H9 (cell line): ENCODE results near the gene TTC31. TPM values are rescaled to one million over a fixed set of nuclear protein-coding genes. Genes with fewer than 3 reads are reported as not detected.

Source experiments
- DNase-seq: peaks from one replicate; pipeline ENCODE4 v3.0.0-alpha.2; 2017
- H2AFZ ChIP-seq: one replicate; pipeline ENCODE4 v1.6.1; 2013; ENCODE audit warnings: mild to moderate bottlenecking, low read length, control low read depth, moderate library complexity
- H2AK5ac ChIP-seq: 2 replicates; pipeline ENCODE4 v1.6.1; 2013; ENCODE audit warnings: low read length, control low read depth, mixed read lengths; ENCODE audit not compliant: insufficient read length
- H2BK120ac ChIP-seq: one replicate; pipeline ENCODE4 v1.6.1; 2013; ENCODE audit warnings: low read depth, mild to moderate bottlenecking, low read length, control low read depth, inconsistent platforms; ENCODE audit not compliant: poor library complexity, severe bottlenecking
- H2BK12ac ChIP-seq: 2 replicates; pipeline ENCODE4 v1.6.1; 2013; ENCODE audit warnings: low read length, control low read depth, mixed read lengths, low read depth; ENCODE audit not compliant: insufficient read length
- H2BK15ac ChIP-seq: 2 replicates; pipeline ENCODE4 v1.6.1; 2013; ENCODE audit warnings: low read depth, low read length, control low read depth
- H2BK20ac ChIP-seq: one replicate; pipeline ENCODE4 v1.6.1; 2013; ENCODE audit warnings: low read depth, mild to moderate bottlenecking, low read length, control low read depth, inconsistent platforms; ENCODE audit not compliant: poor library complexity, severe bottlenecking
- H2BK5ac ChIP-seq: 2 replicates; pipeline ENCODE4 v1.6.1; 2013; ENCODE audit warnings: low read length, control low read depth, mixed read lengths; ENCODE audit not compliant: insufficient read length
- H3K14ac ChIP-seq: 2 replicates; pipeline ENCODE4 v1.6.1; 2013; ENCODE audit warnings: low read length, control low read depth; ENCODE audit not compliant: insufficient read depth
- H3K18ac ChIP-seq: 2 replicates; pipeline ENCODE4 v1.6.1; 2013; ENCODE audit warnings: low read depth, mild to moderate bottlenecking, mixed read lengths, low read length, control low read depth; ENCODE audit not compliant: insufficient read length
- H3K23ac ChIP-seq: 2 replicates; pipeline ENCODE4 v1.6.1; 2013; ENCODE audit warnings: low read length, control low read depth, mixed read lengths, low read depth; ENCODE audit not compliant: insufficient read length
- H3K23me2 ChIP-seq: 2 replicates; pipeline ENCODE4 v1.6.1; 2013; ENCODE audit warnings: low read depth, mild to moderate bottlenecking, mixed read lengths, low read length, control low read depth; ENCODE audit not compliant: insufficient read length, poor library complexity, severe bottlenecking
- H3K27ac ChIP-seq: 2 replicates; pipeline ENCODE4 v1.5.1; 2013; ENCODE audit warnings: low read length, control low read depth, mixed read lengths, low read depth; ENCODE audit not compliant: insufficient read length
- H3K27me3 ChIP-seq: 2 replicates; pipeline ENCODE4 v1.6.1; 2013; ENCODE audit warnings: low read length, control low read depth, inconsistent platforms; ENCODE audit not compliant: insufficient read depth
- H3K4ac ChIP-seq: 2 replicates; pipeline ENCODE4 v1.6.1; 2013; ENCODE audit warnings: low read depth, mild to moderate bottlenecking, control low read depth, inconsistent platforms, low read length, moderate library complexity
- H3K4me1 ChIP-seq: 2 replicates; pipeline ENCODE4 v1.6.1; 2013; ENCODE audit warnings: low read length, control low read depth, inconsistent platforms; ENCODE audit not compliant: insufficient read depth
- H3K4me2 ChIP-seq: 2 replicates; pipeline ENCODE4 v1.6.1; 2013; ENCODE audit warnings: low read length, control low read depth, mixed read lengths; ENCODE audit not compliant: insufficient read length, insufficient read depth
- H3K56ac ChIP-seq: 2 replicates; pipeline ENCODE4 v1.6.1; 2013; ENCODE audit warnings: low read depth, mild to moderate bottlenecking, mixed read lengths, low read length, control low read depth; ENCODE audit not compliant: insufficient read length
- H3K79me1 ChIP-seq: 2 replicates; pipeline ENCODE4 v1.6.1; 2013; ENCODE audit warnings: low read depth, mild to moderate bottlenecking, moderate library complexity, low read length, control low read depth, inconsistent platforms; ENCODE audit not compliant: insufficient read depth, poor library complexity, severe bottlenecking
- H3K79me2 ChIP-seq: 2 replicates; pipeline ENCODE4 v1.6.1; 2013; ENCODE audit warnings: low read length, control low read depth, inconsistent platforms; ENCODE audit not compliant: insufficient read depth
- H3K9ac ChIP-seq: 2 replicates; pipeline ENCODE4 v1.6.1; 2013; ENCODE audit warnings: low read length, control low read depth, mixed read lengths; ENCODE audit not compliant: insufficient read length; ENCODE audit errors: extremely low read depth
- H3K9me3 ChIP-seq: one replicate; pipeline ENCODE4 v1.6.1; 2013; ENCODE audit warnings: low read depth, low read length, inconsistent platforms; ENCODE audit not compliant: control insufficient read depth
- H3T11ph ChIP-seq: one replicate; pipeline ENCODE4 v1.6.1; 2013; ENCODE audit warnings: mild to moderate bottlenecking, low read length, control low read depth, inconsistent platforms
- H4K20me1 ChIP-seq: one replicate; pipeline ENCODE4 v1.6.1; 2013; ENCODE audit not compliant: control insufficient read depth, insufficient read length, insufficient read depth
- H4K5ac ChIP-seq: 2 replicates; pipeline ENCODE4 v1.6.1; 2013; ENCODE audit warnings: low read depth, mild to moderate bottlenecking, mixed read lengths, low read length, control low read depth; ENCODE audit not compliant: insufficient read length
- H4K8ac ChIP-seq: replicated peaks from 2 replicates; pipeline ENCODE4 v1.6.1; 2013; ENCODE audit warnings: low read length, control low read depth, mixed read lengths, low read depth; ENCODE audit not compliant: insufficient read length
- H4K91ac ChIP-seq: 2 replicates; pipeline ENCODE4 v1.6.1; 2013; ENCODE audit warnings: low read depth, mild to moderate bottlenecking, moderate library complexity, mixed read lengths, low read length, control low read depth; ENCODE audit not compliant: insufficient read length
- H3K27ac Mint-ChIP-seq, 3 experiments: 2 replicates in 2 of 3; 3 replicates in 1 of 3; pipeline ENCODE4 v1.8.0; 2020 to 2021; ENCODE audit warnings: mixed read lengths in 3 of 3, mild to moderate bottlenecking in 1 of 3, moderate library complexity in 1 of 3
- H3K27me3 Mint-ChIP-seq: 2 replicates; pipeline ENCODE4 v1.8.0; 2021; ENCODE audit warnings: low read depth, mild to moderate bottlenecking, moderate library complexity, mixed read lengths
- H3K36me3 Mint-ChIP-seq, 3 experiments: 2 replicates in 2 of 3; 3 replicates in 1 of 3; pipeline ENCODE4 v1.8.0; 2020 to 2021; ENCODE audit warnings: low read depth in 3 of 3, mixed read lengths in 3 of 3; ENCODE audit not compliant: insufficient read depth in 1 of 3
- H3K4me1 Mint-ChIP-seq, 2 experiments: 2 replicates each; pipeline ENCODE4 v1.8.0; 2020; ENCODE audit warnings: mixed read lengths in 2 of 2
- H3K4me3 Mint-ChIP-seq, 2 experiments: 2 replicates in 1 of 2; 3 replicates in 1 of 2; pipeline ENCODE4 v1.8.0; 2020 to 2021; ENCODE audit warnings: mild to moderate bottlenecking in 2 of 2, mixed read lengths in 2 of 2, moderate library complexity in 1 of 2
- H3K9me3 Mint-ChIP-seq, 2 experiments: 2 replicates in 1 of 2; 3 replicates in 1 of 2; pipeline ENCODE4 v1.8.0; 2020; ENCODE audit warnings: mild to moderate bottlenecking in 2 of 2, mixed read lengths in 2 of 2, moderate library complexity in 1 of 2
- WGBS: extraction: QIAGEN DNeasy Blood & Tissue Kit; methylation state at CpG from one replicate; pipeline ENCODE4 v1.1.7; 2013; ENCODE audit warnings: missing lambda C conversion rate, low lambda C conversion rate, mixed read lengths; ENCODE audit not compliant: insufficient read length; ENCODE audit errors: extremely low coverage; 5-methylcytosine and 5-hydroxymethylcytosine counted together
- total RNA-seq: library from RNA; stranded (reverse); gene quantifications from 2 replicates; pipeline ENCODE4 v1.2.1, GENCODE V29; 2021
- TF ChIP-seq, protein P1 (sequence below): fragments of 200-600 bp; sonication (generic); conservative IDR thresholded peaks from 3 replicates; pipeline ENCODE4 v1.8.0; 2021; ENCODE audit warnings: antibody characterized with exemption, mild to moderate bottlenecking

Gene TTC31
- total RNA-seq, 1 experiment from 2014 or later = 33.3 TPM

DNA sequence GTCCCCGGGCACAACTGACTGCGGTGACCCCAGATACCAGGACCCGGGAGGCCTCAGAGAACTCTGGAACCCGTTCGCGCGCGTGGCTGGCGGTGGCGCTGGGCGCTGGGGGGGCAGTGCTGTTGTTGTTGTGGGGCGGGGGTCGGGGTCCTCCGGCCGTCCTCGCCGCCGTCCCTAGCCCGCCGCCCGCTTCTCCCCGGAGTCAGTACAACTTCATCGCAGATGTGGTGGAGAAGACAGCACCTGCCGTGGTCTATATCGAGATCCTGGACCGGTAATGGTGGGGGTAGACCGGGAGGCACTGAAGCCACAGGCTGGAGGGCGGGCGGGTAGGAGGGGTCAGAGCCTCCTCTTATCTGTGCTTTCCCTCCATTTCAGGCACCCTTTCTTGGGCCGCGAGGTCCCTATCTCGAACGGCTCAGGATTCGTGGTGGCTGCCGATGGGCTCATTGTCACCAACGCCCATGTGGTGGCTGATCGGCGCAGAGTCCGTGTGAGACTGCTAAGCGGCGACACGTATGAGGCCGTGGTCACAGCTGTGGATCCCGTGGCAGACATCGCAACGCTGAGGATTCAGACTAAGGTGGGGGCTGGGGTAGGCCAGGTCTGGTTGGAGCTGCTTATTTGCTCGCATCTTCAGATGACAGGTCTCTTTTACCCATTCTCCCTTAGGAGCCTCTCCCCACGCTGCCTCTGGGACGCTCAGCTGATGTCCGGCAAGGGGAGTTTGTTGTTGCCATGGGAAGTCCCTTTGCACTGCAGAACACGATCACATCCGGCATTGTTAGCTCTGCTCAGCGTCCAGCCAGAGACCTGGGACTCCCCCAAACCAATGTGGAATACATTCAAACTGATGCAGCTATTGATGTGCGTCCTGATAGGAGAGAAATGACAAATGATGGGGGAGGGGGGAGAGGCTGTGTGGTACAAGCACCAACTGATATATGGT lies 47.6 kb downstream of the TTC31 start:
- no peak overlapping the region for H3K27ac ChIP-seq
- peaks cover 4% of the 10 kb centered on the region; the same call in 1 of the 2 replicates for H3K79me2 ChIP-seq
- peaks cover 15% of the 10 kb centered on the region for H3K23me2 ChIP-seq
- H2AK5ac ChIP-seq = no peak overlapping the region
- DNase-seq = peak; percentile 53
- H2BK15ac ChIP-seq = no peak overlapping the region
- Mint-ChIP-seq H3K27me3 (peaks cover 2% of the 10 kb centered on the region; the same call in 1 of the 2 replicates), H3K4me3 (peak overlapping the region; percentile 98 to 99), H3K4me1 (peaks cover 17 to 22% of the 10 kb centered on the region in 2 experiments), H3K27ac (no peak overlapping the region), H3K9me3 (no peaks in the 10 kb centered on the region; a peak in 1 of 5 replicates), H3K36me3 (peaks cover 30 to 64% (median 47%) of the 10 kb centered on the region in 3 experiments)
- H3K14ac ChIP-seq = no peak overlapping the region; the same call in 1 of the 2 replicates
- no peak overlapping the region for H3K18ac ChIP-seq
- peak overlapping the region; percentile 57 for H3K9ac ChIP-seq
- no peak overlapping the region for H3K23ac ChIP-seq
- H4K8ac ChIP-seq = no peak overlapping the region
- H3K56ac ChIP-seq = no peak overlapping the region
- H2BK20ac ChIP-seq = no peak overlapping the region
- H2AFZ ChIP-seq = no peak overlapping the region
- TF ChIP-seq, protein P1, sequence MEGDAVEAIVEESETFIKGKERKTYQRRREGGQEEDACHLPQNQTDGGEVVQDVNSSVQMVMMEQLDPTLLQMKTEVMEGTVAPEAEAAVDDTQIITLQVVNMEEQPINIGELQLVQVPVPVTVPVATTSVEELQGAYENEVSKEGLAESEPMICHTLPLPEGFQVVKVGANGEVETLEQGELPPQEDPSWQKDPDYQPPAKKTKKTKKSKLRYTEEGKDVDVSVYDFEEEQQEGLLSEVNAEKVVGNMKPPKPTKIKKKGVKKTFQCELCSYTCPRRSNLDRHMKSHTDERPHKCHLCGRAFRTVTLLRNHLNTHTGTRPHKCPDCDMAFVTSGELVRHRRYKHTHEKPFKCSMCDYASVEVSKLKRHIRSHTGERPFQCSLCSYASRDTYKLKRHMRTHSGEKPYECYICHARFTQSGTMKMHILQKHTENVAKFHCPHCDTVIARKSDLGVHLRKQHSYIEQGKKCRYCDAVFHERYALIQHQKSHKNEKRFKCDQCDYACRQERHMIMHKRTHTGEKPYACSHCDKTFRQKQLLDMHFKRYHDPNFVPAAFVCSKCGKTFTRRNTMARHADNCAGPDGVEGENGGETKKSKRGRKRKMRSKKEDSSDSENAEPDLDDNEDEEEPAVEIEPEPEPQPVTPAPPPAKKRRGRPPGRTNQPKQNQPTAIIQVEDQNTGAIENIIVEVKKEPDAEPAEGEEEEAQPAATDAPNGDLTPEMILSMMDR = no peak
- no peak overlapping the region for H2BK120ac ChIP-seq
- H2BK5ac ChIP-seq = no peak overlapping the region
- H4K91ac ChIP-seq = no peak overlapping the region
- H2BK12ac ChIP-seq = no peak overlapping the region
- no peak overlapping the region for H3K4ac ChIP-seq
- WGBS = no CpG with 5 or more reads among the region's 54 CpGs
- no peaks in the 10 kb centered on the region for H4K20me1 ChIP-seq
- H3K4me1 ChIP-seq = peaks cover 4% of the 10 kb centered on the region; the same call in 1 of the 2 replicates
- H3K9me3 ChIP-seq = no peaks in the 10 kb centered on the region
- peaks cover 4% of the 10 kb centered on the region for H3K79me1 ChIP-seq
- H3K4me2 ChIP-seq = peak overlapping the region; percentile 83
- no peak overlapping the region for H3T11ph ChIP-seq
- H3K27me3 ChIP-seq = no peaks in the 10 kb centered on the region
- H4K5ac ChIP-seq = no peak overlapping the region
